ENCODE results near the gene GALNT2. TPM values are rescaled to one million over a fixed set of nuclear protein-coding genes. Genes with fewer than 3 reads are reported as not detected.

The GALNT2 gene
- total and polyA plus RNA-seq, 9 of the 15 experiments (the other 6 are each of a cell fraction or from before 2014, with no cell fraction given): 1.6 to 106 (median 51.9) TPM

GRCh38 chr1:230319014-230319747 lies 252.1 kb downstream of the GALNT2 start:
- Histone ChIP-seq H3K4me1 (replicated peaks in 1 of 2; ENCODE audit: control insufficient read depth in 2 of 2, insufficient read depth in 2 of 2, low read length in 2 of 2) (peaks cover 0 to 3% of the 10 kb centered on the region in 2 experiments; a peak in 1 of 5 replicates), H3K36me3 (ENCODE audit: control insufficient read depth, insufficient read depth, low read length) (no peaks in the 10 kb centered on the region), H3K9me1 (ENCODE audit: control insufficient read depth, insufficient read depth, low read length) (peaks cover 2% of the 10 kb centered on the region), H3K4me3 (no peak overlapping the region), H3K4me2 (ENCODE audit: insufficient read depth, low read length) (no peak overlapping the region), H2AFZ (ENCODE audit: low read depth, low read length) (no peak overlapping the region), H3K27me3 (ENCODE audit: control insufficient read depth in 2 of 2, insufficient read depth in 2 of 2, low read length in 2 of 2) (peaks cover 55 to 84% of the 10 kb centered on the region in 2 experiments), H3K27ac (ENCODE audit: extremely low read depth, low read depth, low read length) (no peak overlapping the region), H3K9me3 (replicated peaks; ENCODE audit: control insufficient read depth, insufficient read depth, low read depth, low read length) (no peaks in the 10 kb centered on the region), H3K79me2 (ENCODE audit: control insufficient read depth, insufficient read depth, low read length) (no peaks in the 10 kb centered on the region), H3K9ac (ENCODE audit: insufficient read depth in 1 of 2, low read depth in 2 of 2, low read length in 2 of 2) (no peak overlapping the region), H4K20me1 (replicated peaks; ENCODE audit: control insufficient read depth, insufficient read depth, low read length) (peaks cover 4% of the 10 kb centered on the region; the same call in 1 of the 2 replicates)
- DNase-seq (ENCODE audit: extremely low read depth in 1 of 4, low spot score in 3 of 4) (no peak), ATAC-seq (no peak), FAIRE-seq (no peak)
- intact Hi-C loops (cut with micrococcal nuclease) (no loop called here), in situ Hi-C loops (cut with MboI) (loop anchor here (25.0 kb wide), 1 partner anchor 607 kb away; no protein-coding TSS in a partner anchor)
- ChIA-PET CTCF (ENCODE audit: low intra/inter-chr PET ratio) (no interaction called here), POLR2A (interaction anchor here (0.5 kb wide), 1 partner anchor 9 kb away, joined by 3 read pairs; no protein-coding TSS in a partner anchor)
- TF ChIP-seq SPI1 (IDR thresholded peaks at IDR 0.05; ENCODE audit: borderline replicate concordance, low read depth, low read length): no peak
- no peak for TF ChIP-seq RBBP5 (IDR thresholded peaks at IDR 0.05; ENCODE audit: borderline replicate concordance, insufficient read depth, low read length, poor library complexity, severe bottlenecking)
- TF ChIP-seq COPS2 (conservative IDR thresholded peaks at IDR 0.05): no peak
- TF ChIP-seq NCOR1 (IDR thresholded peaks at IDR 0.05): no peak
- WGBS (ENCODE audit: insufficient coverage, low coverage, missing lambda C conversion rate): under 1% methylated on average over 17 of the region's 17 CpGs
- no TSS peak for BruUV-seq (replicated peaks)

GRCh38 chr1:230320804-230321203 lies 253.8 kb downstream of the GALNT2 start:
- H3K9ac ChIP-seq (ENCODE audit: insufficient read depth in 1 of 2, low read depth in 2 of 2, low read length in 2 of 2): no peak overlapping the region
- no peaks in the 10 kb centered on the region for H3K79me2 ChIP-seq (ENCODE audit: control insufficient read depth, insufficient read depth, low read length)
- DNase-seq (ENCODE audit: extremely low read depth in 1 of 4, low spot score in 3 of 4) (no peak), FAIRE-seq (no peak), ATAC-seq (no peak)
- in situ Hi-C loops (cut with MboI) (loop anchor here (25.0 kb wide), 1 partner anchor 609 kb away; no protein-coding TSS in a partner anchor), intact Hi-C loops (cut with micrococcal nuclease) (no loop called here)
- TF ChIP-seq HES1 (IDR thresholded peaks at IDR 0.05; ENCODE audit: low read depth): no peak
- TF ChIP-seq ZBTB5 (IDR thresholded peaks at IDR 0.05): no peak
- no peak for TF ChIP-seq NONO (IDR thresholded peaks at IDR 0.05; ENCODE audit: low read depth in 2 of 2, low read length in 1 of 2)
- TF ChIP-seq MECOM (CRISPR knock-in tag; IDR thresholded peaks at IDR 0.05): no peak
- TF ChIP-seq ASH1L (IDR thresholded peaks at IDR 0.05; ENCODE audit: borderline replicate concordance, low read depth, partially characterized antibody): no peak
- no peak for TF ChIP-seq SETDB1 (IDR thresholded peaks at IDR 0.05; ENCODE audit: low read length)
- TF ChIP-seq JUND (IDR thresholded peaks at IDR 0.05; ENCODE audit: borderline replicate concordance, low read depth, low read length): no peak
- TF ChIP-seq JUND (tag; IDR thresholded peaks at IDR 0.05; ENCODE audit: borderline replicate concordance, low read depth, low read length): no peak
- POLR2A ChIA-PET: interaction anchor here (0.6 kb wide), 2 partner anchors 13 to 436 kb away, joined by 3 read pairs; no protein-coding TSS in a partner anchor
- H3K4me3 ChIP-seq: no peak overlapping the region
- no peak overlapping the region for H2AFZ ChIP-seq (ENCODE audit: low read depth, low read length)
- no peaks in the 10 kb centered on the region for H3K36me3 ChIP-seq (ENCODE audit: control insufficient read depth, insufficient read depth, low read length)
- peaks cover 0 to 3% of the 10 kb centered on the region in 2 experiments; a peak in 1 of 5 replicates for H3K4me1 ChIP-seq (replicated peaks in 1 of 2; ENCODE audit: control insufficient read depth in 2 of 2, insufficient read depth in 2 of 2, low read length in 2 of 2)
- no peak overlapping the region for H3K4me2 ChIP-seq (ENCODE audit: insufficient read depth, low read length)
- H3K27ac ChIP-seq (ENCODE audit: extremely low read depth, low read depth, low read length): no peak overlapping the region
- no peaks in the 10 kb centered on the region for H3K9me3 ChIP-seq (replicated peaks; ENCODE audit: control insufficient read depth, insufficient read depth, low read depth, low read length)
- peaks cover 2% of the 10 kb centered on the region for H3K9me1 ChIP-seq (ENCODE audit: control insufficient read depth, insufficient read depth, low read length)
- WGBS (ENCODE audit: insufficient coverage, low coverage, missing lambda C conversion rate): 4% methylated on average over 4 of the region's 4 CpGs
- H3K27me3 ChIP-seq (ENCODE audit: control insufficient read depth in 2 of 2, insufficient read depth in 2 of 2, low read length in 2 of 2): peaks cover 67 to 93% of the 10 kb centered on the region in 2 experiments
- H4K20me1 ChIP-seq (replicated peaks; ENCODE audit: control insufficient read depth, insufficient read depth, low read length): peaks cover 4% of the 10 kb centered on the region; the same call in 1 of the 2 replicates
- no TSS peak for BruUV-seq (replicated peaks)
- CTCF ChIA-PET (ENCODE audit: low intra/inter-chr PET ratio): no interaction called here

All from K562 (cell line).